Neuronal stem cell (in vitro differentiated cells): ENCODE data around the gene TNS3.
A peak's percentile ranks its signal among the peaks of the same experiment; 100 is the strongest.

Experiments
- DNase-seq: peaks from one replicate; pipeline ENCODE4 v3.0.0-alpha.2; 2013; ENCODE audit warnings: low spot score
- H2AFZ ChIP-seq: one replicate; pipeline ENCODE4 v1.6.1; 2013; ENCODE audit warnings: mild to moderate bottlenecking, low read length, inconsistent platforms
- H2AK5ac ChIP-seq: 2 replicates; pipeline ENCODE4 v1.6.1; 2013; ENCODE audit warnings: low read depth, mild to moderate bottlenecking, inconsistent platforms, low read length, moderate library complexity, mixed read lengths
- H2BK120ac ChIP-seq: 2 replicates; pipeline ENCODE4 v1.6.1; 2013; ENCODE audit warnings: low read depth, mild to moderate bottlenecking, inconsistent platforms, low read length, moderate library complexity, mixed read lengths
- H2BK12ac ChIP-seq: one replicate; pipeline ENCODE4 v1.6.1; 2013; ENCODE audit warnings: low read length, inconsistent platforms
- H2BK15ac ChIP-seq: 2 replicates; pipeline ENCODE4 v1.6.1; 2013; ENCODE audit warnings: mild to moderate bottlenecking, low read length, inconsistent platforms, mixed read lengths
- H2BK5ac ChIP-seq: one replicate; pipeline ENCODE4 v1.6.1; 2013; ENCODE audit warnings: inconsistent platforms, mild to moderate bottlenecking, low read length, moderate library complexity
- H3K14ac ChIP-seq: one replicate; pipeline ENCODE4 v1.6.1; 2013; ENCODE audit warnings: low read length, inconsistent platforms
- H3K18ac ChIP-seq: 2 replicates; pipeline ENCODE4 v1.6.1; 2013; ENCODE audit warnings: low read length, inconsistent platforms
- H3K23ac ChIP-seq: 2 replicates; pipeline ENCODE4 v1.6.1; 2013; ENCODE audit warnings: low read depth, mild to moderate bottlenecking, mixed read lengths, low read length, inconsistent platforms; ENCODE audit not compliant: poor library complexity
- H3K27ac ChIP-seq: replicated peaks from 3 replicates; pipeline ENCODE4 v1.5.1; 2013; ENCODE audit warnings: low read length, inconsistent platforms
- H3K27me3 ChIP-seq, 3 experiments: 2 replicates each; pipeline ENCODE4 v1.6.1; 2013; ENCODE audit warnings: low read length in 3 of 3, mild to moderate bottlenecking in 2 of 3, inconsistent platforms in 1 of 3, low read depth in 1 of 3, mixed read lengths in 1 of 3, moderate library complexity in 1 of 3; ENCODE audit not compliant: control insufficient read depth in 3 of 3, insufficient read depth in 3 of 3
- H3K36me3 ChIP-seq, 2 donors: replicated peaks in 1 of 2; 2 replicates each; pipeline ENCODE4 v1.6.1; 2013; ENCODE audit warnings: low read length in 2 of 2; ENCODE audit not compliant: control insufficient read depth in 2 of 2, insufficient read depth in 2 of 2
- H3K4ac ChIP-seq: 2 replicates; pipeline ENCODE4 v1.6.1; 2013; ENCODE audit warnings: inconsistent platforms, mild to moderate bottlenecking, low read length, moderate library complexity
- H3K4me1 ChIP-seq, 2 donors: 1 replicate in 1 of 2; 2 replicates in 1 of 2; pipeline ENCODE4 v1.6.1; 2013; ENCODE audit warnings: low read length in 2 of 2, low read depth in 1 of 2; ENCODE audit not compliant: control insufficient read depth in 2 of 2, insufficient read depth in 1 of 2
- H3K4me2 ChIP-seq: one replicate; pipeline ENCODE4 v1.6.1; 2013; ENCODE audit warnings: mild to moderate bottlenecking, low read length, inconsistent platforms; ENCODE audit not compliant: insufficient read depth, poor library complexity, severe bottlenecking
- H3K4me3 ChIP-seq, 2 donors: 2 replicates each; pipeline ENCODE4 v1.5.1; 2013; ENCODE audit warnings: low read length in 2 of 2, mild to moderate bottlenecking in 2 of 2, inconsistent platforms in 1 of 2, moderate library complexity in 1 of 2
- H3K79me1 ChIP-seq: one replicate; pipeline ENCODE4 v1.6.1; 2013; ENCODE audit warnings: low read depth, mild to moderate bottlenecking, inconsistent platforms, low read length, moderate library complexity
- H3K9ac ChIP-seq: one replicate; pipeline ENCODE4 v1.6.1; 2013; ENCODE audit warnings: mild to moderate bottlenecking, low read depth, low read length, inconsistent platforms; ENCODE audit not compliant: poor library complexity
- H3K9me3 ChIP-seq, 2 donors: replicated peaks in 1 of 2; 2 replicates each; pipeline versions ENCODE3 to v1.6.1; 2013; ENCODE audit warnings: low read length in 2 of 2, mild to moderate bottlenecking in 2 of 2, inconsistent platforms in 1 of 2, low read depth in 1 of 2, mixed read lengths in 1 of 2, moderate library complexity in 1 of 2; ENCODE audit not compliant: control insufficient read depth in 2 of 2, insufficient read depth in 1 of 2
- H4K8ac ChIP-seq: one replicate; pipeline ENCODE4 v1.6.1; 2013; ENCODE audit warnings: low read depth, mild to moderate bottlenecking, inconsistent platforms, low read length, moderate library complexity
- H4K91ac ChIP-seq: one replicate; pipeline ENCODE4 v1.6.1; 2013; ENCODE audit warnings: low read length, low read depth, mild to moderate bottlenecking, inconsistent platforms; ENCODE audit not compliant: poor library complexity
- WGBS, 2 donors: extraction: QIAGEN DNeasy Blood & Tissue Kit; methylation state at CpG; one replicate each; pipeline ENCODE4 v1.1.7; 2013; ENCODE audit warnings: missing lambda C conversion rate in 2 of 2, mixed read lengths in 1 of 2; ENCODE audit not compliant: insufficient read length in 2 of 2, insufficient replicate concordance in 1 of 2; ENCODE audit errors: extremely low coverage in 2 of 2; 5-methylcytosine and 5-hydroxymethylcytosine counted together

The TNS3 gene

GRCh38 chr7:47580811-47581331 is 1.0 kb downstream of the TNS3 start:
- no peak overlapping the region for H2BK12ac ChIP-seq
- H2BK15ac ChIP-seq = no peak overlapping the region
- H3K23ac ChIP-seq = no peak overlapping the region
- no peak overlapping the region for H2BK120ac ChIP-seq
- peaks cover 2 to 4% of the 10 kb centered on the region in 2 donors for H3K9me3 ChIP-seq
- no peak overlapping the region for H3K27ac ChIP-seq
- H3K36me3 ChIP-seq = peaks cover 0 to 3% of the 10 kb centered on the region in 2 donors
- peak overlapping the region; percentile 84 for H3K4me2 ChIP-seq
- peaks cover 0 to 20% (median 4%) of the 10 kb centered on the region in 3 experiments for H3K27me3 ChIP-seq
- H3K4ac ChIP-seq = no peak overlapping the region
- no CpG with 5 or more reads among the region's 15 CpGs for WGBS, 2 donors
- DNase-seq = no peak
- no peak overlapping the region for H4K91ac ChIP-seq
- H2BK5ac ChIP-seq = no peak overlapping the region
- H3K79me1 ChIP-seq = no peaks in the 10 kb centered on the region
- peak overlapping the region; percentile 61 to 86 for H3K4me3 ChIP-seq
- H4K8ac ChIP-seq = no peak overlapping the region
- H3K14ac ChIP-seq = no peak overlapping the region
- peak overlapping the region; percentile 64 for H2AK5ac ChIP-seq
- peak overlapping the region; percentile 99 for H2AFZ ChIP-seq
- H3K18ac ChIP-seq = peak overlapping the region; percentile 60
- peak overlapping the region; percentile 36 for H3K9ac ChIP-seq
- peaks cover 7 to 14% of the 10 kb centered on the region in 2 donors for H3K4me1 ChIP-seq

GRCh38 chr7:47580175-47580706 is 1.7 kb downstream of the TNS3 start:
- Histone ChIP-seq H3K9ac (no peak overlapping the region), H3K4me3 (peak overlapping the region in 1 of 2 donors; percentile 61), H3K4me1 (peaks cover 7 to 14% of the 10 kb centered on the region in 2 donors), H2AK5ac (no peak overlapping the region), H3K36me3 (peaks cover 0 to 3% of the 10 kb centered on the region in 2 donors), H3K4ac (no peak overlapping the region), H2AFZ (no peak overlapping the region), H4K91ac (no peak overlapping the region), H4K8ac (no peak overlapping the region), H3K79me1 (no peaks in the 10 kb centered on the region), H3K14ac (no peak overlapping the region), H2BK12ac (no peak overlapping the region), H3K23ac (no peak overlapping the region), H2BK15ac (no peak overlapping the region), H3K18ac (no peak overlapping the region), H3K27ac (no peak overlapping the region), H3K27me3 (peaks cover 0 to 20% (median 4%) of the 10 kb centered on the region in 3 experiments), H3K4me2 (no peak overlapping the region), H2BK120ac (no peak overlapping the region), H2BK5ac (no peak overlapping the region), H3K9me3 (peaks cover 0 to under 1% of the 10 kb centered on the region in 2 donors)
- no peak for DNase-seq
- WGBS, 2 donors = no CpG with 5 or more reads among the region's 7 CpGs

DNA sequence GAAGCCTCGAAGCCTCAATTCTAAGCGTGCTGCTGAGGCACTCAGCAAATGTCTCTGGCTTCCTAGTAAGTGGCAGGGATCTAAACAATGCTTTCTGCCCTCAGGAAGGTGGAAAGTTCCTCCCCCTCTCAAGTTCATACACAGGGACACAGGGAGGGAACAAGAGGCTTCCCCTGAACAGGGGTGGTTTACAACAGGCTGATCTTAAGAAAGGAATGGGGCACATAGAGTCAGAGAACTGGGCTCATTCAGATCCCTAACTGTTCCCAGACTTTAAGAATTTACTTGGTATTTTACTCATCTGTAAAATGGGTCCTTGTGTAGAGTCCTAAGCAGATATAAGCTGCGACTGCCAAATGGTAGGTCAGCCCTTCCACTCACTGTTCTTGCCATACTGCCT is 2.5 kb downstream of the TNS3 start:
- Histone ChIP-seq H3K4me2 (no peak overlapping the region), H2BK120ac (no peak overlapping the region), H3K4ac (no peak overlapping the region), H4K91ac (no peak overlapping the region), H3K36me3 (peaks cover 0 to 3% of the 10 kb centered on the region in 2 donors), H3K4me3 (no peak overlapping the region), H3K23ac (no peak overlapping the region), H2AFZ (no peak overlapping the region), H3K27me3 (peaks cover 0 to 20% (median 4%) of the 10 kb centered on the region in 3 experiments), H2AK5ac (no peak overlapping the region), H4K8ac (no peak overlapping the region), H3K14ac (no peak overlapping the region), H2BK12ac (no peak overlapping the region), H3K27ac (no peak overlapping the region), H2BK5ac (no peak overlapping the region), H2BK15ac (no peak overlapping the region), H3K9ac (no peak overlapping the region), H3K9me3 (no peaks in the 10 kb centered on the region), H3K4me1 (peaks cover 7 to 14% of the 10 kb centered on the region in 2 donors), H3K79me1 (no peaks in the 10 kb centered on the region), H3K18ac (no peak overlapping the region)
- no peak for DNase-seq
- WGBS, 2 donors = no CpG with 5 or more reads among the region's 3 CpGs

DNA sequence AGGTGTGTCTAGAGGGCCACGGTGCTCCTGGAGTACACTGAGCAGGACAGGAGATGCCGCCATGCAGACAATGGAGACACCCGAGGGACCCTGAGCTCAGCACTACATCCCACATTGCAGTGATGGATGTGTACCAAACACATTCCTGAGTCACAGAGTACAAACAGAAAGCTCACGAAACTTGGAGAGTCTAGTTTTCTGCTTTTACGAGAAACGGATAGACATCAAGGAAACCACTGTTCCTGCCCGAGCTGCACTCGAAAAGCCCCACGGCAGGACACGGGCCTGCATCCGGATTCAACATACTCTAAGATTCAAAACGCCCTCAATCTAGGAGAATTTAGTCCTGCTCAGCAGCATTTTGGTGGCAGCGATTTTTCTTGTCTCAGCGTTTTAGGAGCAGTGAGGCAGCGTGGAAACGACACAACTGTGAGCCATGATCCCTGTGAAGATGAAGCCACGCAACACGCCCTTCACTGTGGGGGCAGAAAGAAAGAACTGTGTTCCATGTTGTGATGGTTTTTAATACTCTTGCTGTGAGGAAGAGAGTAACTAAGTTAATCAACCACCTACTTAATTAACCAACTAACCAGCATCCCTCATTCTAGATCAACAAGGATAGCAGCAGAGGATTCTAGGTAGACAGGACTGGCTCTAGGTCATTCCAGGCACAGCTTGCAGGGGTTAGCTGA is 3.2 kb downstream of the TNS3 start:
- Histone ChIP-seq H3K79me1 (no peaks in the 10 kb centered on the region), H2BK12ac (no peak overlapping the region), H3K4me3 (no peak overlapping the region), H2BK5ac (no peak overlapping the region), H3K9me3 (no peaks in the 10 kb centered on the region), H3K14ac (no peak overlapping the region), H3K18ac (peak overlapping the region; percentile 25), H4K91ac (no peak overlapping the region), H3K4me1 (peaks cover 7 to 14% of the 10 kb centered on the region in 2 donors), H2BK15ac (no peak overlapping the region), H2AK5ac (no peak overlapping the region), H2BK120ac (no peak overlapping the region), H3K36me3 (peaks cover 0 to 3% of the 10 kb centered on the region in 2 donors), H2AFZ (no peak overlapping the region), H3K23ac (peak overlapping the region; percentile 38), H3K27ac (no peak overlapping the region), H3K4ac (no peak overlapping the region), H3K4me2 (no peak overlapping the region), H3K27me3 (peaks cover 0 to 17% (median 4%) of the 10 kb centered on the region in 3 experiments), H4K8ac (no peak overlapping the region), H3K9ac (no peak overlapping the region)
- no CpG with 5 or more reads among the region's 18 CpGs for WGBS, 2 donors
- DNase-seq = no peak
